HuH-7 (cell line): ENCODE data around the gene FZD8.

ENCODE experiments used
- DNase-seq: peaks from one replicate; pipeline ENCODE4 v3.0.0; 2011; ENCODE audit warnings: low spot score

The FZD8 gene

GRCh38 chr10:35606430-35606829 is 35.7 kb downstream of the FZD8 start:
- DNase-seq = no peak

DNA sequence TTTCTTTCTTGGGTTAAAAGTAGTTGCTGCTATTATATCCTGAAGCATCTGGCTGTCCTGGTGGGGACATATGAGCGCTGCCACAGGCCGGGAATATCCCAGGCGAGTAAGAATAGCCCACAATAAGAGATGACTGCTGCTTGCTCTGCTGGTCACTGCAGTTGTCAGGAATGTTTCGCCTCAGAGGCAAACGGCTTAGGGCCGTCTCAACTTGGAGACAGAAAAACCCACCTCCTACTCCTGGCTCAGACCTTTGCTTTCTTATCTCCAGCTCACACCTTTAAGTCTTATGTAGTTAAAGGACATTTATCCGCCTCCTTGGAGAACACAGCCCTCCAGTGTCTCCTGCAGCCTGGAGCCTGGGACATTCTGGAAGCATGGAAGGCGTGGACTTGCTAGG is 36.9 kb downstream of the FZD8 start, which contains the start of gene GJD4:
Gene GJD4 (plus strand): TSS at position 151 of the 400 bp plus-strand sequence. CDS start 227 bp downstream, at position 378.
- DNase-seq = no peak

- no peak for DNase-seq
Measured at GRCh38 chr10:35600193-35600592, 41.9 kb downstream of the FZD8 start.

DNA sequence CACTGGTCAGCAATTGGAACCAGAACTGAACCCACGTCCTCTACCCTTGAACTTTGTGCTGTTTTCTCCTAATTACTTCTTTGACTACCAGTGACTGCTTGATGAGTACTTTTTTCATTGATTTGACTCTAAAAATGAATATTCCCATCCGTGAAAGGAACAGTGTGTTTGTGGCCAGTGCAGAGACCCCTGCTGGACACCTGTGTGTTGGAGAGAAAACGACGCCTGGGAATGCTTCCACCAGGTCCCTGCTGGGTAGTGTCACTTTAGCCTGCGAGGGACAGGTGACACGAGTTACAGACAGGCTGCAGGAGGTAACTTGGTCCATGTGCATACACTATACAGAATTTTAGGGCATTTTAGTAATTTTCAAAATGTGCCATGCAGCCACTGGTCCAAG is 43.7 kb downstream of the FZD8 start:
- peak; percentile 37 for DNase-seq

GRCh38 chr10:35595106-35595505 is 47.0 kb downstream of the FZD8 start:
- DNase-seq = no peak

GRCh38 chr10:35594115-35595079 is 47.7 kb downstream of the FZD8 start:
- DNase-seq = no peak

DNA sequence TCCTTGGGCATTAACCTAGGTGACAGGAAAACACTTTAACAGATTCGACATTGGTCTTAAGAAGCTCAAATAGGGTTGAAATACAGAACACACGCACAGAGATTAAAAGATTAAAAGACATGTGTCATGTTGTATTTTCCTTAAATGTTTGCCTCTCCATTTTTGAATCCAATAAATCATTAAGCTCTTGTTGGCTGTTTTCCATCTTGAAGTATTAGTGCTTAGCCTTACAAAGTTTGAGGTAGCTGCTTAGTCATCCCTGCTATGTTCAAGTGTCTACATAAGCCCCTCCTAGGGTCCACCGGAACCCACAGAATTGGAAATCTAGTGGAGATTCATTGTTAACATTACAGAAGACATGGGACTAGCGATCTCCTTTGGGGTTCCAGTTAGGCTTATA is 49.7 kb downstream of the FZD8 start:
- DNase-seq = no peak

GRCh38 chr10:35588836-35589235 is 53.3 kb downstream of the FZD8 start:
- DNase-seq = no peak
